Measurements from ENCODE around the gene RPN2. TPM values are rescaled to one million over a fixed set of nuclear protein-coding genes. Genes with fewer than 3 reads are reported as not detected.

Gene RPN2
- total RNA-seq, 6 experiments from 2014 or later, result 91.7 to 188 (median 148) TPM

- peaks cover 0 to 27% (median 3%) of the 10 kb centered on the region in 4 donors for H3K4me1 ChIP-seq
- WGBS (ENCODE audit: insufficient coverage, low coverage, low lambda C conversion rate, missing lambda C conversion rate), result 82% methylated on average over 6 of the region's 6 CpGs
Observed at GRCh38 chr20:37284691-37285161, 105.6 kb downstream of the RPN2 start.

GRCh38 chr20:37285664-37286374 is 106.7 kb downstream of the RPN2 start:
- TF ChIP-seq, protein P1, sequence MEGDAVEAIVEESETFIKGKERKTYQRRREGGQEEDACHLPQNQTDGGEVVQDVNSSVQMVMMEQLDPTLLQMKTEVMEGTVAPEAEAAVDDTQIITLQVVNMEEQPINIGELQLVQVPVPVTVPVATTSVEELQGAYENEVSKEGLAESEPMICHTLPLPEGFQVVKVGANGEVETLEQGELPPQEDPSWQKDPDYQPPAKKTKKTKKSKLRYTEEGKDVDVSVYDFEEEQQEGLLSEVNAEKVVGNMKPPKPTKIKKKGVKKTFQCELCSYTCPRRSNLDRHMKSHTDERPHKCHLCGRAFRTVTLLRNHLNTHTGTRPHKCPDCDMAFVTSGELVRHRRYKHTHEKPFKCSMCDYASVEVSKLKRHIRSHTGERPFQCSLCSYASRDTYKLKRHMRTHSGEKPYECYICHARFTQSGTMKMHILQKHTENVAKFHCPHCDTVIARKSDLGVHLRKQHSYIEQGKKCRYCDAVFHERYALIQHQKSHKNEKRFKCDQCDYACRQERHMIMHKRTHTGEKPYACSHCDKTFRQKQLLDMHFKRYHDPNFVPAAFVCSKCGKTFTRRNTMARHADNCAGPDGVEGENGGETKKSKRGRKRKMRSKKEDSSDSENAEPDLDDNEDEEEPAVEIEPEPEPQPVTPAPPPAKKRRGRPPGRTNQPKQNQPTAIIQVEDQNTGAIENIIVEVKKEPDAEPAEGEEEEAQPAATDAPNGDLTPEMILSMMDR (IDR thresholded peaks at IDR 0.05), result no peak
- TF ChIP-seq POLR2A (IDR thresholded peaks at IDR 0.05), result no peak
- H3K36me3 ChIP-seq, result no peaks in the 10 kb centered on the region
- no peak overlapping the region for H3K4me3 ChIP-seq
- no peaks in the 10 kb centered on the region for H3K9me3 ChIP-seq
- no peak overlapping the region for H3K27ac ChIP-seq
- no peaks in the 10 kb centered on the region for H3K27me3 ChIP-seq
- WGBS (ENCODE audit: insufficient coverage, low coverage, low lambda C conversion rate, missing lambda C conversion rate), result 33% methylated on average over 10 of the region's 12 CpGs
- DNase-seq (peak in 1 of 3 donors; percentile 56), ATAC-seq (peak; percentile 35 to 65 (median 49))
- intact Hi-C loops (cut with DNase I), result no loop called here
- peaks cover 0 to 35% (median 6%) of the 10 kb centered on the region in 4 donors for H3K4me1 ChIP-seq

More at GRCh38 chr20:37284691-37285161, 105.6 kb downstream of the RPN2 start:
- Histone ChIP-seq H3K4me3 (no peak overlapping the region), H3K36me3 (no peaks in the 10 kb centered on the region), H3K27ac (no peak overlapping the region), H3K27me3 (no peaks in the 10 kb centered on the region), H3K9me3 (no peaks in the 10 kb centered on the region)
- ATAC-seq (no peak), DNase-seq (no peak)
- intact Hi-C loops (cut with DNase I), result no loop called here
- TF ChIP-seq, protein P1 (IDR thresholded peaks at IDR 0.05), result no peak
- TF ChIP-seq POLR2A (IDR thresholded peaks at IDR 0.05), result no peak

- ATAC-seq, result peak in 1 of 4 donors; percentile 73
Observed at GRCh38 chr20:37288091-37288490, 109.0 kb downstream of the RPN2 start.

GRCh38 chr20:37290158-37290810 is 111.2 kb downstream of the RPN2 start:
- no peaks in the 10 kb centered on the region for H3K27me3 ChIP-seq
- H3K27ac ChIP-seq, result peak overlapping the region; percentile 81 to 91 (median 84)
- peaks cover 0 to 30% (median 8%) of the 10 kb centered on the region in 4 donors for H3K4me1 ChIP-seq
- 62% methylated on average over 21 of the region's 21 CpGs for WGBS (ENCODE audit: insufficient coverage, low coverage, low lambda C conversion rate, missing lambda C conversion rate)
- intact Hi-C loops (cut with DNase I), result no loop called here
- peak overlapping the region; percentile 74 to 98 (median 89) for H3K4me3 ChIP-seq
- ATAC-seq (no peak), DNase-seq (no peak)
- no peaks in the 10 kb centered on the region for H3K36me3 ChIP-seq
- no peak for TF ChIP-seq POLR2A (IDR thresholded peaks at IDR 0.05)
- TF ChIP-seq, protein P1 (IDR thresholded peaks at IDR 0.05), result no peak
- H3K9me3 ChIP-seq, result no peaks in the 10 kb centered on the region

More at GRCh38 chr20:37288091-37288490, 109.0 kb downstream of the RPN2 start:
- H3K36me3 ChIP-seq, result no peaks in the 10 kb centered on the region
- WGBS (ENCODE audit: insufficient coverage, low coverage, low lambda C conversion rate, missing lambda C conversion rate), result 51% methylated on average over 3 of the region's 4 CpGs
- H3K4me3 ChIP-seq, result no peak overlapping the region
- peaks cover 0 to 37% (median 8%) of the 10 kb centered on the region in 4 donors for H3K4me1 ChIP-seq
- no peak for TF ChIP-seq POLR2A (IDR thresholded peaks at IDR 0.05)
- TF ChIP-seq, protein P1 (IDR thresholded peaks at IDR 0.05), result no peak
- peak in 2 of 3 donors; percentile 68 to 82 for DNase-seq
- H3K27me3 ChIP-seq, result no peaks in the 10 kb centered on the region
- intact Hi-C loops (cut with DNase I), result no loop called here
- H3K27ac ChIP-seq, result no peak overlapping the region
- no peaks in the 10 kb centered on the region for H3K9me3 ChIP-seq

Other genes starting within 250 kb of the RPN2 start
- 10 to 100 TPM; 22.6 to 40.5 (median 30.7) TPM for gene SAMHD1, start 227.6 kb upstream of the RPN2 start, total RNA-seq
- 1 to 10 TPM; 1.8 to 3.9 (median 2.2) TPM for gene RBL1, start 83.3 kb upstream of the RPN2 start, total RNA-seq
- 1 to 10 TPM; 1.1 to 5.2 (median 2.2) TPM for gene MROH8, start 218 bp downstream of the RPN2 start, total RNA-seq
- not detected for gene GHRH, start 82.5 kb downstream of the RPN2 start, total RNA-seq
- gene MANBAL, start 110.3 kb downstream of the RPN2 start, total RNA-seq, result 10 to 100 TPM; 11.4 to 16.0 (median 12.8) TPM
- 10 to 100 TPM in 4 of 6 experiments, 1 to 10 TPM in 2; 3.1 to 17.3 (median 11.2) TPM for gene SRC, start 166.8 kb downstream of the RPN2 start, total RNA-seq

All from right lobe of liver (tissue), 6 donors.